Colonic mucosa (tissue), 4 donors: ENCODE results near the gene MYOCD. TPM values are rescaled to one million over a fixed set of nuclear protein-coding genes. Genes with fewer than 3 reads are reported as not detected.
A peak's percentile ranks its signal among the peaks of the same experiment; 100 is the strongest.

Experiments
- DNase-seq: peaks from one replicate; pipeline ENCODE4 v3.0.0-alpha.2; 2020
- H3K27ac ChIP-seq: fragments of 200-600 bp; one replicate; pipeline ENCODE4 v1.8.0; 2021
- H3K27me3 ChIP-seq: fragments of 200-600 bp; one replicate; pipeline ENCODE4 v1.8.0; 2021
- H3K36me3 ChIP-seq: fragments of 200-600 bp; one replicate; pipeline ENCODE4 v1.8.0; 2021
- H3K4me1 ChIP-seq: fragments of 200-600 bp; one replicate; pipeline ENCODE4 v1.8.0; 2021; ENCODE audit warnings: mild to moderate bottlenecking
- H3K4me3 ChIP-seq: fragments of 200-600 bp; one replicate; pipeline ENCODE4 v1.8.0; 2021
- H3K9ac ChIP-seq, 2 donors: one replicate each; pipeline ENCODE4 v1.7.0; 2013; ENCODE audit warnings: control low read depth in 2 of 2, low read depth in 2 of 2, low read length in 2 of 2
- H3K9me3 ChIP-seq: fragments of 200-600 bp; one replicate; pipeline ENCODE4 v1.8.0; 2021
- CTCF ChIP-seq: fragments of 200-600 bp; IDR thresholded peaks from one replicate; pipeline ENCODE4 v1.8.0; 2022; ENCODE audit warnings: antibody characterized with exemption, mild to moderate bottlenecking
- intact Hi-C: fragments of 100-400 bp; cut with DNase I; formaldehyde crosslinking; loops from one replicate; pipeline ENCODE4 v1.14.1; 2022
- total RNA-seq, 2 donors: library from RNA; stranded (reverse); fragmentation: NEBNext Ultra II Directional in 1 of 2; extraction: Animal tissue kit (Norgen Biotek cat#: 25700) in 1 of 2; gene quantifications; one replicate each; pipeline ENCODE4 v1.2.1, GENCODE V29; 2021
- donor health status: healthy.
- donor health status: DM: no; HTN: no; CAD: no.
- donor health status: DM: no; HTN: no; CAD: no.

The MYOCD gene
- total RNA-seq, 2 donors from 2014 or later: 1.1 to 20.5 TPM

DNA sequence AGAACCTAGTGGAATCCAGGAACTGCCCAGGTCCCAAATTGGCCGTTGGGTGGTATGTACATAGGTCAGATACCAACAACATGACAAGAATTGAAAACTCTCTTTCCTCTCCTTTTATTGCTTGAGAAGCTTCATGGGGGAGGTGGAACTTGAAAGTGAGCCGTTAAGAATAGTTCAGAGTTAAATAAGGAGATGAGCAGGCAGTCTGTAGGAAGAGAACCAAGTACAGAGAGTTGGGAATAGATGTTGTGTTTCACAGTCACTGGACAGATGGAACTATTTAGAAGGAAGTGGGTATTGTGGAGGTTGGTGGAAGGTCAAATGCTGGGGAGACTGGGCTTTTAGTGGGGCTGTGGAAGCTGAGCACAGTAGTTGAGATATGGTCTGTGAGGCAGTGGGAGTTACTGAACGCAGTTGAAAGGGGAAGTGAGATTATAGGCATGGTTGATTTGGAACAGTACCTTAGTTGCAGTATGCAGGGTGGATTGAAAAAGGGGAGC, 150.0 kb downstream of the MYOCD start:
- H3K4me3 ChIP-seq: no peak overlapping the region
- intact Hi-C loops: no loop called here
- no peak for TF ChIP-seq CTCF
- H3K36me3 ChIP-seq: no peaks in the 10 kb centered on the region
- H3K27ac ChIP-seq: peak overlapping the region; percentile 31
- peak overlapping the region in 1 of 2 donors; percentile 43 for H3K9ac ChIP-seq
- no peaks in the 10 kb centered on the region for H3K4me1 ChIP-seq
- no peaks in the 10 kb centered on the region for H3K9me3 ChIP-seq
- H3K27me3 ChIP-seq: no peaks in the 10 kb centered on the region
- no peak for DNase-seq

Other genes starting within 250 kb of the MYOCD start
- 10 to 100 TPM; 46.3 to 51.5 TPM for gene ARHGAP44, start 123.6 kb downstream of the MYOCD start, total RNA-seq